Activated B cell treated with CpG ODN at 0.5 μM for 24 hours (primary cell): ENCODE data around the gene ZC3H18. TPM values are rescaled to one million over a fixed set of nuclear protein-coding genes. Genes with fewer than 3 reads are reported as not detected.

Source experiments
- ATAC-seq: fragments of 200-7000 bp; cut with Tn5 transposase; one replicate; pipeline ENCODE4 v1.10.0; 2021; ENCODE audit warnings: low read depth, mild to moderate bottlenecking, moderate library complexity
- CTCF ChIA-PET: fragments of 350-600 bp; sonication (Branson Sonifier 250); formaldehyde crosslinking; loops from one replicate; lab custom pipeline; 2021; ENCODE audit warnings: antibody characterized with exemption; lab: Charles Lee
- POLR2A ChIA-PET: fragments of 350-600 bp; sonication (Branson Sonifier 250); formaldehyde crosslinking; loops from one replicate; lab custom pipeline; 2021; ENCODE audit warnings: antibody characterized with exemption; lab: Charles Lee
- DNase-seq: peaks from one replicate; pipeline ENCODE4 v3.0.0; 2022
- H3K27ac Mint-ChIP-seq: one replicate; pipeline ENCODE4 v1.8.0; 2020; ENCODE audit warnings: mixed read lengths
- H3K27me3 Mint-ChIP-seq: one replicate; pipeline ENCODE4 v1.8.0; 2021; ENCODE audit warnings: mixed read lengths
- H3K36me3 Mint-ChIP-seq: one replicate; pipeline ENCODE4 v1.8.0; 2021; ENCODE audit warnings: low read depth, mixed read lengths
- H3K4me1 Mint-ChIP-seq: one replicate; pipeline ENCODE4 v1.8.0; 2021; ENCODE audit warnings: mixed read lengths
- H3K4me3 Mint-ChIP-seq: one replicate; pipeline ENCODE4 v1.8.0; 2020; ENCODE audit warnings: mild to moderate bottlenecking, mixed read lengths
- H3K9me3 Mint-ChIP-seq: one replicate; pipeline ENCODE4 v1.8.0; 2020; ENCODE audit warnings: mixed read lengths
- intact Hi-C: fragments of 100-400 bp; cut with micrococcal nuclease; formaldehyde crosslinking; loops from one replicate; pipeline ENCODE4 v1.15.1; 2024
- total RNA-seq: library from RNA; stranded (reverse); gene quantifications from 2 replicates; pipeline ENCODE4 v1.2.3, GENCODE V29; 2022
- TF ChIP-seq, protein P1 (sequence below): fragments of 200-600 bp; IDR thresholded peaks from one replicate; pipeline ENCODE4 v1.8.0; 2022; ENCODE audit warnings: antibody characterized with exemption, mild to moderate bottlenecking

The ZC3H18 gene
- total RNA-seq, 1 donor from 2014 or later: 74.2 TPM

DNA sequence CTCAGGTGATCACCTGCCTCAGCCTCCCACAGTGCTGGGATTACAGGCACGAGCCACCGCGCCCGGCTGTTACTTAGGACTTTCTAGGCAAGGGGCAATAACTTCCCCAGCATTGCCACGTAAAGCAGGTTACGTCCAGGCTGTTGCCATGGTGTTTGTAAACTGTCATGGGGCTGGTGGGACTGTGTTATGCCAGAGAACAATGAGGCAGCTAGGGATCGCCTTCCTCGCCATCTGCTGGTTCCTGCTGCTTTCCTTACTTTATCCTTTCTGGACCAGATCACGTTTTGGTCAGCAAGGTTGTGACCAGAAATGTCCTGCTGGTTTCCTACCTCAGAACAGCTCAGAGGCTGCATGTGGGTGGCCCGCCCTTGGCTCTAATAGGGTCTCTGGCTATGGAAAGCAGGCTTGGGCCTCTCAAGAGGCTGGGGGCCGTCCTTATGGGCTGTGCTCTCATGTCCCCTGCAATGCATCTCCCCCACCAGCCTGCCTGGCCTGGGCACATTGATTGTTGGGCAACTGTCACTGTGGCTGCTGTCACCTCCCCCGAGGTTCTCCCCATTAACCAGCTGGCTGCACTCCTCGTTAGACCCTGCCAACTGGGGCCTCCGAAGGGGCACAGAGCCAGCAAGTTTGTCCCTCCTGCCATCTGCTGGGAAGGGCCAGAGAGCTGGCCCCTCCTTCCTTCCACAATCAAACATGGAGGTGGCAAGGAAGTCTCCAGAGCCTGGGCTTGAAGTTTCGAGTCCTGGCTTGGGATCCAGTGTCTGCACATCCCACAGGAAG lies 28.2 kb upstream of the ZC3H18 start:
- ChIA-PET POLR2A (interaction anchor here (0.7 kb wide), 1 partner anchor 19 kb away, joined by 3 read pairs; no protein-coding TSS in a partner anchor), CTCF (no interaction called here)
- Mint-ChIP-seq H3K4me3 (no peak overlapping the region), H3K9me3 (peaks cover 5% of the 10 kb centered on the region), H3K4me1 (no peaks in the 10 kb centered on the region), H3K27ac (no peak overlapping the region), H3K36me3 (no peaks in the 10 kb centered on the region), H3K27me3 (peaks cover 17% of the 10 kb centered on the region)
- DNase-seq: no peak
- intact Hi-C loops: no loop called here
- no peak for ATAC-seq
- TF ChIP-seq, protein P1, sequence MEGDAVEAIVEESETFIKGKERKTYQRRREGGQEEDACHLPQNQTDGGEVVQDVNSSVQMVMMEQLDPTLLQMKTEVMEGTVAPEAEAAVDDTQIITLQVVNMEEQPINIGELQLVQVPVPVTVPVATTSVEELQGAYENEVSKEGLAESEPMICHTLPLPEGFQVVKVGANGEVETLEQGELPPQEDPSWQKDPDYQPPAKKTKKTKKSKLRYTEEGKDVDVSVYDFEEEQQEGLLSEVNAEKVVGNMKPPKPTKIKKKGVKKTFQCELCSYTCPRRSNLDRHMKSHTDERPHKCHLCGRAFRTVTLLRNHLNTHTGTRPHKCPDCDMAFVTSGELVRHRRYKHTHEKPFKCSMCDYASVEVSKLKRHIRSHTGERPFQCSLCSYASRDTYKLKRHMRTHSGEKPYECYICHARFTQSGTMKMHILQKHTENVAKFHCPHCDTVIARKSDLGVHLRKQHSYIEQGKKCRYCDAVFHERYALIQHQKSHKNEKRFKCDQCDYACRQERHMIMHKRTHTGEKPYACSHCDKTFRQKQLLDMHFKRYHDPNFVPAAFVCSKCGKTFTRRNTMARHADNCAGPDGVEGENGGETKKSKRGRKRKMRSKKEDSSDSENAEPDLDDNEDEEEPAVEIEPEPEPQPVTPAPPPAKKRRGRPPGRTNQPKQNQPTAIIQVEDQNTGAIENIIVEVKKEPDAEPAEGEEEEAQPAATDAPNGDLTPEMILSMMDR: no peak

DNA sequence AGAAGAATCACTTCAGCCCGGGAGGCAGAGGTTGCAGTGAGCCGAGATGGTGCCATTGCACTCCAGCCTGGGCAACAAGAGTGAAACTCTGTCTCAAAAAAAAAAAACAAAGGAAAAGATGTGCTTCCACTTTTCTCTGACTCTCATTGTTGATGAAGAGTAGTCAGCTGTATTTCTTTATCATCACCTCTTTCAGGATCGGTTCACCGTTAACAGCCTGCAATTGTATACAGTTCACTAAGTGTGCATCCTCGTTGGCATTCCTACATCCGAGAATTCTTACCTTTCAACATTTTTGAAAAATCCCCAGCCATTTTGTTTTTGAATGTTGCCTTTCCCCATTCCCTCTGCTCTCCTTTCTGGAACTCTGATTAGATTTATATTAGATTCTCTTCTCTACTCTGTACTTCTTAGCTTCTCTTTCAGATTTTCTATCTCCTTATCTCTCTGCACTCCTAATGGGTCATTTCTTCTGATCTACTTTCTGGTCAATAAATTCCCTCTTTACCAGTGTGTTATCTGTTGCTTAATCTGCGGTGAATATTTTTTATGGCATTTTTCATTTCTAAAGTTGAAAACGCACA lies 26.9 kb upstream of the ZC3H18 start:
- Mint-ChIP-seq H3K27ac (no peak overlapping the region), H3K27me3 (peaks cover 17% of the 10 kb centered on the region), H3K36me3 (no peaks in the 10 kb centered on the region), H3K4me3 (no peak overlapping the region), H3K4me1 (no peaks in the 10 kb centered on the region), H3K9me3 (peaks cover 5% of the 10 kb centered on the region)
- DNase-seq (no peak), ATAC-seq (no peak)
- ChIA-PET POLR2A (no interaction called here), CTCF (no interaction called here)
- intact Hi-C loops: no loop called here
- TF ChIP-seq, protein P1: no peak

DNA sequence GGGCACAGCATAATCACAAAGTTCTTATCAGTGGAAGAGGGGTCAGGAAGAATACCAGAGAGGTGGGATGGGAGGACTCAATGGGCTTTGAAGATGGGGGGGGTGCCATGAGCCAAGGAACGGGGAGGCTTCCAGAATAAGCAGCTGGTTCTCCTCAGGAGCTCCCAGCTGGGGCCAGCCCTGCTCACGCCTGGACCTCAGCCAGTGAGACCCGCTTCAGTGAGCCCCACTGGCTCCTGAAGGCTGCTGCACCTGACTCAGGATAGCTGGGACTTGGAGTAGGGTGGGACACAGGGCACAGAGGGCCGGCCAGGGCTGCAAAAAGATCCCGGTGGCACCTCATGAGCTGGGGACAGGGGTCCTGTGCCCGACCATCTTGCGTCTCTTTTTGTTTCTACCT lies 24.4 kb upstream of the ZC3H18 start:
- ATAC-seq (no peak), DNase-seq (no peak)
- peaks cover 10% of the 10 kb centered on the region for H3K4me1 Mint-ChIP-seq
- TF ChIP-seq, protein P1: no peak
- H3K4me3 Mint-ChIP-seq: no peak overlapping the region
- POLR2A ChIA-PET: no interaction called here
- no peak overlapping the region for H3K27ac Mint-ChIP-seq
- no peaks in the 10 kb centered on the region for H3K36me3 Mint-ChIP-seq
- H3K9me3 Mint-ChIP-seq: peaks cover 5% of the 10 kb centered on the region
- peaks cover 9% of the 10 kb centered on the region for H3K27me3 Mint-ChIP-seq
- intact Hi-C loops: no loop called here
- CTCF ChIA-PET: interaction anchor here (1.0 kb wide), 1 partner anchor 15 kb away, joined by 3 read pairs; no protein-coding TSS in a partner anchor

DNA sequence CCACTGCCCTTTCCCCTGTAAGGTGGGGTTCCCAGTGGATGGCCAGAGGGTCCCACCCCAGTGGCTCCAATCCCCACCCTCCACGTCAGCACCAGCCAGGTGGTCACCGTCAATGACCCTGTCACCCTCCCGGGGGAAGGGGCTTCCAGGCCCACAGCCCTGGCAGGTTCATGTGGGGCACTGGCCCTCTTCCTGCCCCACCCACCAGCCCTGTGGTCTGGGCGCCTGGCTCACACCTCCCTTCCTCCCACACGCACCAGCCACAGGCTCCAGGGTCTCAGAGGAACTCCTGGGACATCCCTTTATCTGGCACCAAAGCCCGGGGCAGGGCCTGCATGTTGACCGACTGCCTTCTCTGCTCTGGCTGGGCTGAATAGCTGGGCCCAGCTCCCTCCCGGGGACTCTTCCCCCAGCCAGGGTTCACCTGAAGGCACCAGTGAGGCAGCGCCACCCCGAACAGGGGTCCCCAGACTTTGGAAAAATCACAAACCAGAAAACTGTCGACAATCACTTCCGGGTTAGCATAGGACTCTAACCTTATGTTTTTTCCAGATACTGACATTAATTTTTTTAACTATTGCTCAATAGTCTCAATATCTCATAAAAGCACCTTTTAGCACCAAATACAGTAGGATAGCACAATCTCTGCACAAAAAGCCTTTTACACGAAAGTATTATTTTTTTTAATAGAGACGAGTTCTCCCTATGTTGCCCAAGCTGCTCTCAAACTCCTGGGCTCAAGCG lies 21.9 kb upstream of the ZC3H18 start:
- Mint-ChIP-seq H3K27me3 (peaks cover 4% of the 10 kb centered on the region), H3K27ac (no peak overlapping the region), H3K4me1 (peaks cover 10% of the 10 kb centered on the region), H3K4me3 (no peak overlapping the region), H3K36me3 (no peaks in the 10 kb centered on the region), H3K9me3 (peaks cover 4% of the 10 kb centered on the region)
- intact Hi-C loops: no loop called here
- DNase-seq (no peak), ATAC-seq (no peak)
- CTCF ChIA-PET: no interaction called here
- POLR2A ChIA-PET: no interaction called here
- TF ChIP-seq, protein P1: no peak

DNA sequence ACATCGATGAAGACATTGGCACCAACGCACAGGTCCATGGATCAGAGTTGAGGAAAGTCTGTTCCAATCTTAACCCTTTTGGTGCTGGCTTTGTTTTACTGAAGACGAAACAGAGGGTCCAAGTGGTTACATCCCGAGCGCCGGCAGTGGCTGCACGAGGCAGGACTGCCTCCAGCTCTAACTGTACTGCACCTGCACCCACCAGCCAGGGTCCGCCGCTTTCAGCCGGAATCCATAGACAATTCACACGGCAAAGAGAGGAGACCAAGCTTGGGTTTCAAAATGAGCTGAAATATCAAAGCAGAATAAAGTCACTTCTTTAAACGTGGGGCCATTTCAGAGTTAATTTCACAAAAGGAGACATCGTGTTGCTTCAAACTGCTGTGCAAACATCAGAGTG lies 21.2 kb upstream of the ZC3H18 start:
- Mint-ChIP-seq H3K27me3 (peaks cover 4% of the 10 kb centered on the region), H3K27ac (no peak overlapping the region), H3K4me3 (no peak overlapping the region), H3K9me3 (no peaks in the 10 kb centered on the region), H3K36me3 (no peaks in the 10 kb centered on the region), H3K4me1 (peaks cover 10% of the 10 kb centered on the region)
- ATAC-seq: no peak
- DNase-seq: no peak
- TF ChIP-seq, protein P1: no peak
- intact Hi-C loops: no loop called here
- ChIA-PET POLR2A (no interaction called here), CTCF (interaction anchor here (0.9 kb wide), 1 partner anchor 12 kb away, joined by 3 read pairs; no protein-coding TSS in a partner anchor)
